Stimulated activated CD8-positive, alpha-beta memory T cell treated with anti-CD3 and anti-CD28 coated beads, Interleukin-12 subunit alpha, Interleukin-12 subunit beta, amount 100 ng/mL, for 4 hours (primary cell): Measurements from ENCODE around the gene CYB5R4.
A peak's percentile ranks its signal among the peaks of the same experiment; 100 is the strongest.

ENCODE experiments used
- DNase-seq: peaks from one replicate; pipeline ENCODE4 v3.0.0-alpha.2; 2020; ENCODE audit warnings: low read depth

The CYB5R4 gene, protein sequence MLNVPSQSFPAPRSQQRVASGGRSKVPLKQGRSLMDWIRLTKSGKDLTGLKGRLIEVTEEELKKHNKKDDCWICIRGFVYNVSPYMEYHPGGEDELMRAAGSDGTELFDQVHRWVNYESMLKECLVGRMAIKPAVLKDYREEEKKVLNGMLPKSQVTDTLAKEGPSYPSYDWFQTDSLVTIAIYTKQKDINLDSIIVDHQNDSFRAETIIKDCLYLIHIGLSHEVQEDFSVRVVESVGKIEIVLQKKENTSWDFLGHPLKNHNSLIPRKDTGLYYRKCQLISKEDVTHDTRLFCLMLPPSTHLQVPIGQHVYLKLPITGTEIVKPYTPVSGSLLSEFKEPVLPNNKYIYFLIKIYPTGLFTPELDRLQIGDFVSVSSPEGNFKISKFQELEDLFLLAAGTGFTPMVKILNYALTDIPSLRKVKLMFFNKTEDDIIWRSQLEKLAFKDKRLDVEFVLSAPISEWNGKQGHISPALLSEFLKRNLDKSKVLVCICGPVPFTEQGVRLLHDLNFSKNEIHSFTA

DNA sequence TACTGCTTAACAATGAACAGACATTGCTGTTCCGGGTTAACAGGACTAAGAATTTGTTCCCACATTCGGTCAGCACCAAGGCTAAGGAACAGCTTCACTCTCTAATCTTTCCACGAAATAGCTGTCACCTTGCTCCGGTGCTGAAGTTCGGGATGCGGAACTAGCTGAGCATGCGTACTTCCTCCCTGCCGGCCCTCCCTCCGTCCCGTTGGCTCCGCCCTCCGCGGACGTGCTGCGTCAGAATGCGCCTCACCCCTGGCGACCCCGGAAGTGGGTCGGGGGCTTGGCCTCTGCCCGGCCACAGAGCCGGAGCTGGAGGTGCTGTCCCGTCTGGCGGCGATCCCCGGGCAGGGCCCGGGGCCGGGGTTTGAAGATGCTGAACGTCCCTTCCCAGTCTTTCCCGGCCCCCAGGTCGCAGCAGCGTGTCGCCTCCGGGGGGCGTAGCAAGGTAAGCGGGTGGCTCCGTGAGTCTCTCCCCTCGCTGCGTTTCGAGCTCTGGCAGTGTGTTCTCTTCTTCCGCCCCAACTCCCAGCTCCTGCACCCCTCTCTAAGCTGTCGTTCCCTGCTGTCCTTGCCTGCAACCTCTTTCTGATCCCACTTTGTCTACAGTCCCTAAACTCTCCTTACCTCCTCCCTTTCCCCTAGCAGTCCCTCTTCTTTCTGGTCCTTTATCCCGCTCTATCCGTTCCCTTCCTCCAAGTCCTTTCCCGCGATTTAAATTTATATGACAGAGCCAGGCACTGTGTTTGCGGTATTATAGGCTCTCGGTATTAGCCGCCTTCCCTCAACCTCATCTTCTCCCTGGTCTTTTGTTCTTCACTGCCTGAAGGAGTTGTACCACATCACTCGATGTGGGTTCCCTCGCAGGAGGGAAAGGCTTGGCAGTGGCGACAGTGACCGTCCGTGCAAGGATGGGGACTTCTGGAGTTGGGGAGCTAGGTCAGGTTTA, at the start of gene CYB5R4:
Gene CYB5R4, plus strand, starts transcription at position 280 of the 949 bp plus-strand sequence. Its CDS starts 94 bp downstream, at position 374.
- peak; percentile 86 for DNase-seq

DNA sequence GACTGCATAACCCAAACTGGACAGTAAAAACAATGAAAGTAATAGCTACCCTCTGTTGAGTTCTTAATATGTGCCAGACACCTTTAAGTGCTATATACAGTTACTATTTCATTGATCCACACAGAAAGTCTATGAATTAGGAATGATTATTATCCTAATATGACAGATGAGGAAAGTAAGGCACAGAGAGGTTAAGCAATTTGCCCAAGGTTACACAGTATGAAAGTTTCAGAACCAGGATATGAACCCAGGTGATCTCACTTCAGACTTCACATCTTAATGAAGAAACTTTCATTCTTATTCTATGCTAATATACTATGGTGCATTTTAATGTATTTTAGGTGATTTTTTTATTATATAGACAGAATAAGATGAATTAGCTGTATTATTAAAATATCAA, 46.9 kb upstream of the CYB5R4 start:
- DNase-seq = no peak

DNA sequence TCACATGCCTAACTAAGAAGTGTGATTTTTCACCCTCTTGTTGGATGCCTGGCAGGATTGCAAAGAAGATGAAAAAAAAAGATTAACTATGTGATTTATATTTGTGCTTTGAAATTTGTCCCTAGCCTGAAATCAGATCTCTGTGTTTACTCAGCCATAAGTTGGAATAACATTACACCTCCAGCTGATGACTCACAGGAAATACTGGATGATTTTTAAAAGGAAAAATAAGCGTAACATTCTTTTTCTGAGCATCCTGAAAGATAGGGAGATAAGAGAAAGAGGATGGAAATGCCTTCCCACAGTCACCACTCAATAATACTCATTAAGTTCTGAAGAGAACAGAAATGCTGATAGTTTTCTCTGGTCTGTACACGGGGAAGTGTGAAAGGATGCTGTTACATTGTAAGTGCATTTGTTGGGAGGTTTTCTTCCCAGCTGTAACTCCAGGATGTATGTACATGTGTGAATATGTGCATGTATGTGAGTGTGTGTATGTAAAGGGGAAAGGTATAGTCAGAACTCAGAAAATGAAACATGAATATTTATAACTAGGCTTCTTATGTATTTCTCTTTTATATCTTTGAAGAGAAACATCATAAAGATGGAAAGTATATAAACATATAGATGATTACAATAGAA, 43.7 kb upstream of the CYB5R4 start:
- DNase-seq = no peak

DNA sequence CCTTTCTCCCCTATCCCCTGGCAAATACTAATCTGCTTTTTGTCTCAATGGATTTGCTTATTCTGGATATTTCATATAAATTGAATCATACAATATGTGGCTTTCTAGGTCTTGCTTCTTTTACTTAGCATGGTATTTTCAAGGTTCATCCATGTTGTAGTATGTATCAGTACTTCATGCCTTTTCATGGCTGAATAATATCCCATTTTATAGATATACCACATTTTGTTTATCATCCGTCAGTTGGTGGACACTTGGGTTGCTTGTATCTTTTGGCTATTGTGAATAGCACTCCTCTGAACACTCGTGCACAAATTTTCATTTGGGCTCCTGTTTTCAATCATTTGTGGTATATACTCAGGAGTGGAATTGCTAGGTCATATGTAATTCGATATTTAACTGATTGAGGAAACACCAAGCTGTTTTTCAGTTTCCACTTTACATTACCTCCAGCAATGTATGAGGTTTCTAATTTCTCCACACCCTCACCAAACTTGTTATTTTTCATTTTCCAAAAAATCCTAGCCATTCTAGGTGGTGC, 36.8 kb upstream of the CYB5R4 start:
- DNase-seq = no peak

DNA sequence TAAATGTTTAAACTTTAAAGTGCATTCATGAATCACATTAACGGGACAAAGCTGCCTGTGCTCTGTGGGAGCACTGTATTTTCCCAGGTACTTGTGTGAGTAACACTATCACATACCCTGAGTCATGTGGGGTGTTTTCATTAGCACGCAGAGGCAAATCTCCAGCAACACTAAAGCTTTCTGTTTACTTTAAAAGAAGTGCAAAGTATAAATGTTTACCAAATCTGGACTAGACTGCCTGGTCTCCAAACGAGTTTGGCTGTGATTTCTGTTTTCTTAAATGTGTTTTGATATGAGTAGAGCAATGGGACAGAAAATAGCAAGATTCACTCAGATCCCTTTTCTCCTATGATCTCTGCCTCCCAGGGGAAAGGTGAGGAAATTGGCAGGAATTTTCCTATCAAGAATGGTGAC, 35.1 kb upstream of the CYB5R4 start:
- DNase-seq = no peak

DNA sequence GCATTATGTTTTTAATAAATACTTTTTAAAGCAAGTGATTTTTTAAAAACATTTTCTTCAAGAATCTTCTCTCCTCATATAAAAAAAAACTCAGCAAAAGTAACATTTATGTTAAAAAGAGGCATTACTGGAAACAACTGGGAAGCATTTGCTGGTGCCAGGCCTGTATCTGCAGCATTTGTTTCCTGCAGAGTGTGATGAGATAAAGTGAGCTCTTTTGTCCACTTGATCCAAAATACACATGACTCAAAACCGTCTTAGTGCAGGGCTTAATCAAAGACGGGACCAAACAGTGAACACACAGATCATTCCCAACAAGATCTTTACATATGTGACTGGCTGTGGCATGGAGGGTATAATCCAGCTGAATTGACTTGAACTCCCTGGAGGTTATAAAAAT, 34.7 kb upstream of the CYB5R4 start:
- DNase-seq = no peak

DNA sequence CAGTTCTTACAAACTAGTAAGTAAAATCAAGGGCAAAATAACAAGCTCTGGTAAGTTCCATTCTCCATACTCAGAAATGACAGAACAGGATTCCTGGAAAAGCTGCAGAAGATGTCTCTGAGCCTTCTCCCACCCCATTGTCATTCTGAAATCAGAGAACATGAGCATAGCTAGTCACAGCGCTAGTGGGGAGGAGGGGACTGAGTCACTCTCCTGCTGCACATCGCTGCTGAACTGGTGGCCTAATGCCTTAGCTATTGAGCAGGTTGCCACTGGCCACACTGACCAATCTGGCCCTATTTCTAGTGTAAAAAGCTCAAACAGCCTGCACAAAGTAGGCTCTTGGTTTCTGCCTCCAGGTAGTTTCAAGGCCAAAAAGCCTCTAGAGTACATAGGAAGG, 32.4 kb upstream of the CYB5R4 start:
- DNase-seq = no peak

DNA sequence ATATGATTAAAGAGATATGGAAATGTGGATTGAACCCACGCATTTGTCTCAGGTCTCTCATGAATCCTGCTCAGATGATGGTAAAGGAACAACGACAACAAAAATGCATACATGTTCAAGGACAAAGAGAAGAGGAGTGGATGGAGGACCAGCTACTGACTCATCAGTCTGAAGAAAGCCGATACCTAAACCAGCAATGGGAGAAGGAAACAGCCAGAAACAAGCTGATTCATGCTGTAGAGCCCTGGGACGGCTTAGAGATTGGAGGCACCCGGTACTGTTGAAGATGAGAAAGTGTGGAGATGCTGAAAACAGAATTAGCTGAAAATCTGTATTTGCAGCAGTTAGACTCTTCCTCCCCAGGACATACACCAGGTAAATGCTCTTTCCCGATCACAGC, 20.8 kb upstream of the CYB5R4 start:
- DNase-seq = no peak

DNA sequence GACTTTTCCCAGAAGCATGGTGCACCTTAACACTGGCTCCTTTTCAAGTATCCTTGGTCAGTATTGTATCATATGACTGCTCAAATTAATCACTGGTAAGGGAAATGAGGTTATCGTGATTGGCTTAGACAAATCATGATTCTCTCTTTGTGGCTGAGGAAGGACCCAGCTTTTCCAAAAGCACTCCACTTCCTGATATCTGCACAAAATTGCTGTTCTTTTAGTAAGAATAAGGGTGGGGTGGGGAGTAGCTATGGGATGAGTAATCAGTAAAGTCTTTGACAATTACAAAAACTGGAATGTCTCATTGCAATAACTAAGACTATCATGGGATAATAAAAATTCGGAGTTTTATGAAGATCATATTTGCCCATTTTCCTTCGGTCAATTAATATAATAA, 15.3 kb upstream of the CYB5R4 start:
- no peak for DNase-seq

DNA sequence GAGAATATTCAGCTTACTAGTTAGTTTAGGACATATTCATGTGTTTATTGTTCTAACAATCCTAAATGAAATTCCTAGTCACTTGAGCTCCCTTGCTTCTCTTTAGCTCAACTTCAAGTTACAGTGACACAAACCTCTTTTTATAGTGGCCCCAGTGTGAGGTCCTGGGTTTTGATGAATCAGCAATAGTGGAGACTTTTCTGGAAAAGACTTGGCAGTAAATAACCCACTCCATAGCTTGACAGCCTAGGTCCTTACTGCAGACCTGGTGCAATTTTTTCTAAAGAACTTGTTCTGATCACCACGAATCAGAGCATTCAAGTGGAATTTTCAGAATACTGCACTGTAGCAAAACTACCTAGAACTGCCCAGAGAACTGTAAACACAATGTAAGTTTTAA, 13.2 kb upstream of the CYB5R4 start:
- DNase-seq = no peak

DNA sequence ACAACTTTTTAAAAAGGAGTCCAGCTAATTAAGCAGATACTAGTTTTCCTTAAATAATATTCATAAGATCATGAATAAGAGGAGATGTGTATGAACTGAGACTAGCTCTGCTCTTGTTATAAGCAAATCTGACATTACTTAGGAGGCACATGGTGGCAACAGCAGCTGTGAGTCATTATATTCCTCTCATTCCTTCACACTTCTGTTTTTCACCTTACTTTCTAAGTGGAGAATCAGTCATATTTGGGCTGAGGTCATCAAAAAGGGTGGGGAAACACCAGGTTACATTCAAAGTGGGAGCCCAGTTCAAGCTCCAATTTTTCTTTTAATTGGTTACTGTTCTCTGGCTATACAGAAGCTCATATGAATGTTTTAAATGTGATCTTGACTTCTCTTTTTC, 12.3 kb upstream of the CYB5R4 start:
- DNase-seq = no peak

DNA sequence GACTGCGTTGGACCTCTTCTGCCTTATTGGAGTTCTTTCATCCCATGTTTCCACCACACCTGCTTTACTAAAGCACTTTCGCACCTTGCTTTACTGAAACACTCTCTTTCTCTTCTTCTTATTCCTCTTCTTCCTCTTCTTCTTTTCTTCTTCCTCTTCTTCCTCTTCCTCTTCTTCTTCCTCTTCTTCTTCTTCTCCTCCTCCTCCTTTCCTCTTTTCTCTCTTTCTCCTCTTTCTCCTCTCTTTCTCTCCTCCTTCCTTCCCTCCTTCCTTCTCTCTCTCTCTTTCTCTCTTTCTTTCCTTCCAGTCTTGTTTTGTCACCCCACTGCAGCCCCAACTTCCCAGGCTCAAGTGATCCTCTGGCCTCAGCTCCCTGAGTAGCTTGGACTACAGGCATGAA, 10.4 kb upstream of the CYB5R4 start:
- no peak for DNase-seq

DNA sequence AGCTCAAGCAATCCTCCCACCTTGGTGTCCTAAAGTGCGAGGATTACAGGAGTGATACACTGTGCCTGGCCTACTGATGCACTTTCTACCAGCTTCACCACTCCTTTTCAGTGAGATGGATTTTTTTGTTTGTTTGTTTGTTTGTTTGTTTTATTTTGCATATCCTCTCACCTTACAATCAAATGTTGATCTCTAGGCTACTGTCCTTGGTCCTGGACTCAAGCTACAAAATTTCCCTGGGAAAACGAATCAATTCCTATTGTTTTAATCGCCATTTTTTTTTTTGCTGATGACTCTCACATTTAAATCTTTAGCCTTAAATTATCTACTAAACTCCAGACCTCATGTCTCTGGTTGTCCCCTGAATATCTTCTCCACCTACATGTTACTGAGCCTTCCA, 9.9 kb upstream of the CYB5R4 start:
- no peak for DNase-seq

DNA sequence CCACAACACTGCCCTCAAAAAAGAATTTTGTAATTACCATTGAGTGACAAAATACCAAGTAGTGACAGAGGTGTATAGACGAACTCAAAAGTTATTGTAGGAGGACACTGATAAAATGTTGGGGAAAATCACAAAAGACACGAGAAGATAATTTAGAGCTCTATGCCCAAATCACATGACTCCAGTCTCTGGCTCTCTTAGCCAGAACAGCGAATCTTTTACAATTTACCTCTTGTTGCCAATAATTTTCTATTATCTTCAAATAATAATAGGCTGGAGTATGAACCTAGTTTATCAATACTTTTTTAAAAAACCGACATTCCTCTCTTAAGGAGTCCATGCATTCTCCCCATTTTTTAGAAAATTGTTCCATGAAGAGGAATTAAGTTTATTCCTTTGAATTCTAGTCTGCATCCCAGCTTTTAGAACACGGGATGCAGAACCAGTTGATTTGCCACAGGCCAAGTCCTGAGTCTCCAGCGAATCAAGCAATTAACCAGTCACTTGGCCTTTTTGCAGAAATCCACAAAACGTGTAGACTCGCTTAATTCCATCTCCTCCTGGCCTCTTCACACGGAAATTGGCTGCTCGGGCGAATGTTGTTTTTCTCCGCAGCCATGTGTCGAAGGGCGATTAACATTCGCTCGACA, 6.8 kb upstream of the CYB5R4 start:
- DNase-seq = no peak

DNA sequence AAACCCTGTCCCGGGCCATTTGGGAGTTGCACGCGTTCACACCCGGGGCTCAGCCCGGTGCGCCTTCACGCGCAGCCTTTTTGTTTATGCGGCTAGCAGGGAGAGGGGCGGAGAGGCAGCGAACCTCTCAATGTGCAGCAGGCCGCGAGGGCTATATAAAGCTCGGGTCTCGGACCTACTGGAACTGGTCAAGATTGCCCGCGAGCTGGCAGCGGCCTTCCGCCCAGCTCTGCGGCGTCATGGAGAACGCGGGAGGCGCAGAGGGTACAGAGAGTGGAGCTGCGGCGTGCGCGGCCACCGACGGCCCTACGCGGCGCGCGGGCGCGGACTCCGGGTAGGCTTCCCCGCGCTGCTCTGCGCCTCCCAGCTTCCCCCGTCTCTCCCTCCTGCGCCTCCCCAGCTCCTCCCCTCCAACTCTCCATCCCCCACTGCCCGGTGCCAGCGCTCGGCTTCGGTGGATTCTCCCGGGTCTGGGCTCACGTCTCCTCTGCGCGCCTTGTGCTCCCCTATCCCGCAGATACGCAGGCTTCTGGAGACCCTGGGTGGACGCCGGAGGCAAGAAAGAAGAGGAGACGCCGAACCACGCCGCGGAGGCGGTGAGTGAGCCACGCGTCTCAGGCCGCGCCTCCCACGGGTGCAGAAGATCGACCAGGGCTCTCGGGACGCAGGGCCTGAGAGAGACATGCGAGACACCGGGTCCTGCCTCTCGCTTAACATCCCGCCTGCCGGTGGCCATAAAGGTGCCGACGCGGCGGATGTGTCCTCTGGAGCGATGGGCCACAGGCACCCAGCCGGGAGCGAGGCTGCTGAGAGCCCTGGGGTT, 6.1 kb upstream of the CYB5R4 start, which contains the start of gene RIPPLY2:
Gene RIPPLY2, plus strand, starts transcription at position 183 of the 823 bp plus-strand sequence. Its CDS starts 57 bp downstream, at position 240.
- DNase-seq = no peak

DNA sequence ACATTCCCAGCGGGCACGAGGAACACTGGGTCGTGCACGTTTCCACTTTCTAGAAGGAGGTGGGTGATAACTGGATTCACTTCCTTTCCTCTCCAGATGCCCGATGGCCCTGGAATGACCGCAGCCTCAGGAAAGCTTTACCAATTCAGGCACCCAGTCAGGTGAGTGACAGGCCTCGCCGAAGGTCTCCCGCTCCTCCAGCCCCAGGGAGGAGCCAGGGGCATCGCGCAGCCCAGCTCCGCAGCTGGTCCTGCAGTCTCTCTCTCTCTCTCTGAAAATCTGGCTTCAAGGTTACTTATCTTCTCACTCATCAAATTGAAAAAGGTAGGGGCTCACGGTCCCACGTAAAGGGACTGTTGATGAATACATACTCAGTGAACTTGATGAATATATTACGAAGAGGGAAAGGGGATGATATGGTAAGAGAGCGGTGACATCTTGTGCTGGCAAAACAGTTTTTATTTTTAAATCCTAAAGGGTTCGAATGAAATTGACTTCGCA, 5.4 kb upstream of the CYB5R4 start:
- no peak for DNase-seq

DNA sequence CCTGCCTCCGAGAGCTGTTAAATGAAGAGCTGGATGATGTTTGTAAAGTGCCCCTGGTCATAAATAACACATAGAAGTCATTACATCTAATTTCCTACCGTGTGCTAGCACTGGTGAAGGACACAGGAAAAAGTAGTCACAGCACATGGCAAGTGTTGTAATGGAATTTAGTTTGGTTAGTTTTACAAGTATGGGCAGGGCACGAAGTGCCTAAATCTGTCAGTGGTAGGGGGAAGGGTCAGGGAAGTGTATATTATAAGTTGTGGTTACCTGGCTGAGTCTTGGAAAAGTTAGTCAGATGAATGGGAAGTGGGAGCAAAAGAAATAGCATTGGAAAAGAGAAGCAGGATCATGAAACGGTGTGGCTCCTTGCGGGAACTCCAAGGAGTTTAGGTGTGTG, 4.7 kb upstream of the CYB5R4 start:
- no peak for DNase-seq

DNA sequence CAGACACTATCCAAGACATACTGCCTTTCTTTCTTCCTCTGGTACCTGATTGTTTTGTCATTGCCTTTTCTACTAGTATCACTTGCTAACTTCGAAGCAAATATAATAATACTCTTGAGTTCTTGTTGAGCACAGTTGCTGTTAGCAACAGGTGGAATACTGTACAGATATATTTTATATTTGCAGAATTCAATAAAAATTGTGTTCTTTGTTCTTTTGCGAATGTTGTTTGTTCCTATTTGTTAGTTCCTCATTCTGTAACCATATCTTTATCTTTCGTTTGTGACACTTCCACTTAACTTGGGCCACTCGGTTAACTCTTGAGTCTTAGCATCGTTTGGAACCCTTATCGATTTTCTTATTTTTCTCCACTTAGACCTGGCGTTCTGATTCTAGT, 868 bp downstream of the CYB5R4 start:
- no peak for DNase-seq

DNA sequence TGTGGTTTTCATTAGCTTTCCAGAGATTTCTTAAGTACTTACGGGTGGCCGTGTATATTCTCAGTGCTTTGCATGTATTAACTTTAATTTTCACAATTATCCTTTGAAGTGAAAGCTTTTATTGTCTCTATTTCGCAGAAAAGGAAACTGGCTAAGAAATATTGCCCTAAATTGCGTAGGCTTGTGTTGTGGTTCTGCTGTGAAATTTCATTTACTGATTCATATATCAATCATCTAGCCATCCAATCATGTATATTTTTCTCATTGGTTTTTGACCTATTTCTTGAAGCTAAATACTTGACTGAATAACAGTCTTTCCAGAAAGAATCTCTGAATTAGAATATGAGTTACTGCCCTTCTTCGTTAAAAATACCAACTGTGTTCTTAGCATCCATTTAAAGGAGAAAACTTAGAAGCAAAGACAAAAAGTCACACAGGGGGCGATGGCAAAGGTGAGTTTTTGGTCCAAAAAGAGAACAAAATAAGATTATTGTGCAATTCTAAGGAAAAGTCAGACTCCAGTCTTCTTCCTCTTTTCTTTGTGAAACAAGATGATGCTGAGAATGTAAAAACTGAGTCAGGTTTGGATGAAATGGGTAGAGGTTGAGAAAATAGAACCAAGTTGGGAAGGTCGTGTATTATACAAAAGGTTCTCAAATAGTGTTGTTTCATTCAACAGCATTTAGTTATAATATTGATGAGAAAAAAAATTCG, 1.4 kb downstream of the CYB5R4 start:
- DNase-seq = no peak
